Smooth muscle cell (in vitro differentiated cells): Measurements from ENCODE around the gene SSH2. TPM values are rescaled to one million over a fixed set of nuclear protein-coding genes. Genes with fewer than 3 reads are reported as not detected.

Source experiments
- DNase-seq: peaks from one replicate; lab custom pipeline; 2025; ENCODE audit not compliant: unreplicated experiment; lab: John Stamatoyannopoulos, UW
- H2AFZ ChIP-seq: fragments of 200-600 bp; sonication (generic); 2 replicates; pipeline ENCODE4 v1.6.0; 2016; ENCODE audit warnings: antibody characterized with exemption, low read depth, mild to moderate bottlenecking
- H3F3A ChIP-seq: fragments of 200-600 bp; sonication (generic); 2 replicates; pipeline ENCODE4 v1.6.0; 2017; ENCODE audit warnings: antibody characterized with exemption, low read depth
- H3K27ac ChIP-seq: fragments of 200-600 bp; sonication (generic); 2 replicates; pipeline ENCODE4 v1.5.1; 2016; ENCODE audit warnings: low read depth, mild to moderate bottlenecking
- H3K27me3 ChIP-seq: fragments of 200-600 bp; sonication (generic); 2 replicates; pipeline ENCODE4 v1.6.1; 2016; ENCODE audit warnings: low read depth, mild to moderate bottlenecking
- H3K36me3 ChIP-seq: fragments of 200-600 bp; sonication (generic); 2 replicates; pipeline ENCODE4 v1.5.1; 2016; ENCODE audit warnings: low read depth
- H3K4me1 ChIP-seq: fragments of 200-600 bp; sonication (generic); 2 replicates; pipeline ENCODE4 v1.5.1; 2016; ENCODE audit warnings: low read depth
- H3K4me2 ChIP-seq: fragments of 200-600 bp; sonication (generic); 2 replicates; pipeline ENCODE4 v1.6.0; 2016; ENCODE audit warnings: mild to moderate bottlenecking
- H3K4me3 ChIP-seq: fragments of 200-600 bp; sonication (generic); 2 replicates; pipeline ENCODE4 v1.5.1; 2016; ENCODE audit warnings: mild to moderate bottlenecking
- H3K79me2 ChIP-seq: fragments of 200-600 bp; sonication (generic); 2 replicates; pipeline ENCODE4 v1.6.0; 2016; ENCODE audit warnings: low read depth, mild to moderate bottlenecking
- H3K9ac ChIP-seq: fragments of 200-600 bp; sonication (generic); 2 replicates; pipeline ENCODE4 v1.6.0; 2016; ENCODE audit warnings: low read depth
- H3K9me3 ChIP-seq: fragments of 200-600 bp; sonication (generic); replicated peaks from 2 replicates; pipeline ENCODE4 v1.5.1; 2016; ENCODE audit warnings: low read depth
- H4K20me1 ChIP-seq: fragments of 200-600 bp; sonication (generic); 2 replicates; pipeline ENCODE4 v1.6.0; 2016; ENCODE audit warnings: low read depth
- CTCF ChIP-seq: fragments of 200-600 bp; sonication (generic); IDR thresholded peaks from 2 replicates; pipeline ENCODE4 v1.5.1; 2017; ENCODE audit warnings: borderline replicate concordance, mild to moderate bottlenecking, antibody characterized with exemption; ENCODE audit not compliant: insufficient read depth, poor library complexity, severe bottlenecking
- WGBS: methylation state at CpG from one replicate; pipeline ENCODE4 v1.1.7; 2016; ENCODE audit warnings: low lambda C conversion rate; 5-methylcytosine and 5-hydroxymethylcytosine counted together
- polyA plus RNA-seq: library from polyadenylated mRNA; unstranded; fragments of >200 nt; fragmentation: Nextera tagmentation; extraction: Ambion mirVana; gene quantifications from 2 replicates; pipeline ENCODE4 v1.2.1, GENCODE V29; 2016
- total RNA-seq: library from RNA; depleted of rRNA; stranded (reverse); fragments of >200 nt; gene quantifications from 2 replicates; pipeline ENCODE4 v1.2.3, GENCODE V29; 2014

SSH2 gene
- total and polyA plus RNA-seq, 2 experiments from 2014 or later = 9.7 to 10.4 TPM

GRCh38 chr17:29594519-29595090 is 335.4 kb downstream of the SSH2 start:
- Histone ChIP-seq H3K36me3 (no peaks in the 10 kb centered on the region), H2AFZ (no peak overlapping the region), H3F3A (peaks cover 6% of the 10 kb centered on the region), H3K4me3 (no peak overlapping the region), H3K27me3 (no peaks in the 10 kb centered on the region), H3K79me2 (no peaks in the 10 kb centered on the region), H4K20me1 (peaks cover 35% of the 10 kb centered on the region), H3K9ac (no peak overlapping the region), H3K9me3 (no peaks in the 10 kb centered on the region), H3K27ac (no peak overlapping the region), H3K4me2 (peak overlapping the region; percentile 99), H3K4me1 (peaks cover 33% of the 10 kb centered on the region)
- 89% methylated on average over 10 of the region's 11 CpGs for WGBS
- no peak for DNase-seq
- TF ChIP-seq CTCF = no peak

GRCh38 chr17:29593591-29594518 is 336.2 kb downstream of the SSH2 start:
- H4K20me1 ChIP-seq = peaks cover 37% of the 10 kb centered on the region
- H3K27ac ChIP-seq = no peak overlapping the region

GRCh38 chr17:29592850-29593551 is 337.0 kb downstream of the SSH2 start, which contains the start of gene ANKRD13B:
Gene ANKRD13B, plus strand, starts transcription at chr17:29593132. Its CDS starts 490 bp downstream, at chr17:29593622.
- Histone ChIP-seq H3K9ac (no peak within 1 kb of the TSS), H3K36me3 (no peaks in the 10 kb centered on the region), H3K4me3 (peak within 1 kb of the TSS; percentile 68), H3F3A (peaks cover 6% of the 10 kb centered on the region), H4K20me1 (peaks cover 45% of the 10 kb centered on the region), H2AFZ (peak within 1 kb of the TSS; percentile 72), H3K27me3 (no peaks in the 10 kb centered on the region), H3K79me2 (peaks cover 9% of the 10 kb centered on the region), H3K27ac (no peak within 1 kb of the TSS), H3K4me1 (peaks cover 39% of the 10 kb centered on the region), H3K9me3 (no peaks in the 10 kb centered on the region), H3K4me2 (peak within 1 kb of the TSS; percentile 99)
- DNase-seq = no peak
- no peak for TF ChIP-seq CTCF
- WGBS = 4% methylated on average over 42 of the region's 96 CpGs

More at GRCh38 chr17:29593591-29594518, 336.2 kb downstream of the SSH2 start:
- Histone ChIP-seq H3K9ac (no peak overlapping the region), H3K4me2 (peak overlapping the region; percentile 99), H3K79me2 (peaks cover under 1% of the 10 kb centered on the region), H3K4me3 (peak overlapping the region; percentile 68), H3K27me3 (no peaks in the 10 kb centered on the region), H3F3A (peaks cover 6% of the 10 kb centered on the region), H3K36me3 (no peaks in the 10 kb centered on the region), H2AFZ (peak overlapping the region; percentile 72), H3K4me1 (peaks cover 33% of the 10 kb centered on the region), H3K9me3 (no peaks in the 10 kb centered on the region)
- DNase-seq = no peak
- 4% methylated on average over 55 of the region's 64 CpGs for WGBS
- TF ChIP-seq CTCF = no peak
